KOPT-K1 (cell line): Measurements from ENCODE around the gene MINDY1.

Experiments used
- H3K27ac ChIP-seq: fragments of 200-600 bp; sonication (generic); 2 replicates; pipeline ENCODE4 v1.5.1; 2016; ENCODE audit warnings: antibody characterized with exemption, mild to moderate bottlenecking, low read depth, low read length; ENCODE audit not compliant: poor library complexity, severe bottlenecking
- H3K36me3 ChIP-seq: fragments of 200-600 bp; sonication (generic); 2 replicates; pipeline ENCODE4 v1.5.1; 2017; ENCODE audit warnings: antibody characterized with exemption, mild to moderate bottlenecking, low read length, moderate library complexity; ENCODE audit not compliant: insufficient read depth
- H3K9me3 ChIP-seq: fragments of 200-600 bp; sonication (generic); 2 replicates; pipeline ENCODE4 v1.5.1; 2017; ENCODE audit warnings: antibody characterized with exemption, low read length, mild to moderate bottlenecking; ENCODE audit not compliant: insufficient read depth, poor library complexity, severe bottlenecking

The MINDY1 gene

GRCh38 chr1:150981177-150981804 is 25.4 kb downstream of the MINDY1 start:
- H3K36me3 ChIP-seq: no peaks in the 10 kb centered on the region
- H3K9me3 ChIP-seq: no peaks in the 10 kb centered on the region
- no peak overlapping the region for H3K27ac ChIP-seq

DNA sequence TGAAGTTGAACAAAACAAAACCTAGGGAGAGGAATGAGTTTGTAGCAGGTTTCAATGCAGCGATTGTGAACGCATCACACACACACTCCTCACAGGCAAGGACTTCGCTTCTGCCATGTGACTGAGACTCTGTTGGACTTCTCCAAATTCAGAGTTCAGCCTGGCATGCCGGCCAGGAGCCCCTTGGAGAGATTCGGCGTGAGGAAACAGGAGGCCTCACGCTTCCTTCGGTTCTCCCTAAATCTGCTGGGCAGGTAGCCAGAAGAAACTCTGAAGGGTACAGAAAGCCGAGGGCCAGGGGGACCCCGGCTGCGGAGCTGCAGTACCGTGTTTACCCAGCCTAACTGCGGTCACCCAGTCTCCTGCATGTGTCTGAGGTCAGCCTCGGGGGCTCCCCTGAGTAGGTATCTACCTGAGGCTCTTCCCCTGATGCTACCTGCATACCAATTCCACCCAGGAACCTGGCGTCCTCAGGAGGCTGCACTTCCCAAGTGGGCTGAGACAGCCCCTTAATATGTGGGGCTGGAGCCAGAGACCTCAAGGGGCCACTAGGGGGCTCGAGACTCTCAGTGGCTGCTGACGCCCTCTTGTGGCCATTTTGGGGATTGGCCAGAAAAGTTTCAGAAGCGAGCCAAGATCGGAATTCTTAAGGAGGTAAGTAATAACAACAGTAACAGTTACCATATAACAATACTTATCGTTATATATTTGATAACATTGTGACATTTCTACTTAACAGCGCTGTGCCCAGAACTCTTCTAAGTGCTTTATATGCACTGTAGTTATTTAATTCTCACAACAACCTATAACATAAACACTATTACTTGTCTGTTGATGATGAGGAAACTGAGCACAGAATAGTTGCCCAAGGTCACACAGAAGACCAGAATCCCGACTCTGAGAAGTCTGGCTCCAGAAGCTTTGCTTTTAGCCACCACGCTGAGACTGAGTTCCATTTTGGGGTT is 27.3 kb downstream of the MINDY1 start:
- Histone ChIP-seq H3K27ac (no peak overlapping the region), H3K36me3 (no peaks in the 10 kb centered on the region), H3K9me3 (no peaks in the 10 kb centered on the region)

GRCh38 chr1:150976879-150977694 is 29.6 kb downstream of the MINDY1 start:
- H3K9me3 ChIP-seq: no peaks in the 10 kb centered on the region
- peaks cover 4% of the 10 kb centered on the region for H3K36me3 ChIP-seq
- H3K27ac ChIP-seq: peak overlapping the region; percentile 50

DNA sequence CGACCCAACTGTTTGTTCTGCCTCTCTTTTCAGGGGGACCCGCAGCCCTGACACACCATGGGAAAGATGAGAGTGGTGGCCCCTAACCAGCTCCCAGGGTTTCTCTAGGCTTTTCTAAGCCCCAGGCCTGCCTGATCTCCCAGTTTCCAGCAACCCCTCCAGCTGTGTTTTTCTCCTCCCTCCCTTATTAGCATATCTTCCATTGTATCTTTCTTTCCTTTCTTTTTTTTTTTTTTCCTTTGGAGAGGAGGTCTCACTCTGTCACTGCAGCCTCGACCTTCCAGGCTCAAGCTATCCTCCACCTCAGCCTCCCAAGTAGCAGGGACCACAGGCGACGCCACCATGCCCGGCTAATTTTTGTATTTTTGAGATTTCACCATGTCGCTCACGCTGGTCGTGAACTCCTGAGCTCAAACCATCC is 30.3 kb downstream of the MINDY1 start:
- no peak overlapping the region for H3K27ac ChIP-seq
- H3K9me3 ChIP-seq: no peaks in the 10 kb centered on the region
- peaks cover 10% of the 10 kb centered on the region for H3K36me3 ChIP-seq

DNA sequence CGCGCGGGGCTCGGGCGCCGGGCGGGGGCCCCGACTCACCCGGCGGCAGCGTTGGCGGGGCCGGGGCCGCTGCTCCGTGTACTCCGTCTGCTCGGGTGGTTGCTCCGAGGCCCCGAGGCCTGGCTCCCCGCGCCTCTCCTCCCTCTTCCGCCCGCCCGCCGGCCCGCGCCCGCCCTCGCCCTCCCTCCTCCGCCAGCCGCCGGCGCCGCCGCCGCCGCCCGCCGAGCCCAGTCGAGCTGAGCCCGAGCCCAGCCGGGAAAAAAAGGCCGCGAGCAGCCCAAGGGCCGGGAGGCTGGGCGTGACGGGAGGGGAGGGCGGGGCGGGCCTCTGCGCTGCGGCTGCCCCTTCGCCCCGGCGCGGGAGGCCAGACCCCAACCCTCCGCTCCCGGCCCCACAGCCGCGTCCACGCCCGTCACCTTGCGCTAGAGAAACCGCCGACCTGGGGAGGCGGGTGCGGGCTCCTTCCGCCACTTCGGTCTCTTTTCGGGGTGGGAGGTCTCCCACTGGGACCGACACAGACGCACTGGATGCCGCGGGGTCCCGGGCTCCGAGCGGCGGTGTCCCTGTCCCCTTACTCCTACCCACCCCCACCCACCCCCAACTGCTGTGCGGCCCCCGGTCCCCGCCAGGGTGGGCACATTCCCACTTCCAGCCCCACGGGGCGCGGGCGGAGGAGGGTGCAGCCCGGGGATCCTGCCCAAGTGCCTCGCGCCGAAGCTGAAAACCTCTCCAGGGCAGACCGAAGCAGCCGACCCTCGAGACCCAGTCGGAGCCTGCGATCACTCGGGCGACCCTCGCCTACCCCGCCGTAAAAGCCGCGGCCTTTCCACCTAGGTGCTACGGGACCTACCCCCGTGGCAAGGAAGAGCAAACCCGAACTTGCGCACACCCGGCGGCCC is 31.9 kb downstream of the MINDY1 start, which contains the start of gene CERS2:
TSS of gene CERS2 (minus strand) at position 256 of the 899 bp plus-strand sequence. CDS start 5,745 bp downstream, outside the sequence.
- peaks cover 19% of the 10 kb centered on the region for H3K36me3 ChIP-seq
- no peaks in the 10 kb centered on the region for H3K9me3 ChIP-seq
- peak within 1 kb of the TSS; percentile 94 for H3K27ac ChIP-seq

DNA sequence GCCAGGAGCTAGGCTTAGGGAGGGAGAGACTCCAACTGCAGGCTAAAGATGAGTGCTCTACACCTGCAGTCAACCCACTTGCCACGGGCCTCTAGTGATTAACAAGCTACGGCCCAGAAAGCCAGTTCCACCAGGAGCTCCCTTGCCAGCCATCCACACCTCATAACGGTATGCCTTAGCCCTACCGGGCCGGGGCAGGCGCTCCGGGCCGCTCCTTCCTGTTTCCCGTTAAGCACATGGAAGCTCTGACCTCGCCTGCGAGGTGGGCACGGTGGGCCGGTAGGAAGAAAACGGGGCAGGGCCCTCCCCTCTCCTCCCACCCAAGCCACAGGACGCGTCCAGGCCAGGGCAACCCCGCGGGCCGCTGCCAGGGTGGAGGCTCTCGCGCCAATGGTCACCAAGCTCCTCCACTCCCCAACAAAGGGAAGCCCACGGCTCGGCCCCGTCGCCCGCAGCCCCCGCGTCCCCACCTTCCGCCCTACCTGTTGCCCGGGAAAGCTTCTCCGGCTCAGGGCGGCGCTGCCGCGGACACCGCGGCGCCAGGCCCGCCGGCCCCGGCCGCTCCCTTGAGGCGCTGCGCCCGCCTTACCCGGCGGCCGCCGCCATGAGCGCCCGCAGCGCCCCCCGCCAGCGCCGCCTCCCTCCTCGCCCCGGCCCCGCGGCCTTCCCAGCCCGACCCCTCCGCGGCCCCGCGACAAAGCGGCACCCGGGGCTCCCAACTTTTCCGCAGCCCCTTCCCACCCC is 32.7 kb downstream of the MINDY1 start:
- H3K27ac ChIP-seq: peak overlapping the region; percentile 94
- peaks cover 27% of the 10 kb centered on the region for H3K36me3 ChIP-seq

DNA sequence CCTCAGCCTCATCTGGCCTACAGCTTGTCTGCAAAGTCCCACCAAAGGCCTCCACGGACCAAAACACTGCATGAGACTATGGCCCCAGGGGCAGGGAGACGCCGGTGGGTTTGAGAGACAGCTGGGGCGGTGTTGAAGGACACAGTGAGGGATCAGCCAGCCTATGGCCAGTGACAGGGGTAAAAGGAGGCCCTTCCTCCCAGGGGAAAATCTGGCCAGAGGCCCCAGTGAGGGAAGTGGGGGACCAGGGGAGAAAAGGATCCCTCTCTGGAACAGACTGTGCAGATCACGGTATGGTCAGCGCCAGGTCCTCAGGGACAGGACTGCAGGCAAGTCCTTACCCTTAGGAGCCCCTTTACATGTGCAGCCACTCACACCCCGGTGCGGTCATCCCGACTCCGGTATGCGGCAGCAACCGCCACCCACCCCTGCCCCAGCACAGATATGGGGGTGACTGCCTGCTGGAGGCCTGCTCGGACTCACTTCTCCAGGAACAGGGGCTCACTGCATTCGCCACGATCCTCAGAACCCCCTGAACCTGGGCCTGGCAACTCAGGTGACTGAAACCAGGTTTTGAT is 33.4 kb downstream of the MINDY1 start:
- Histone ChIP-seq H3K9me3 (no peaks in the 10 kb centered on the region), H3K36me3 (peaks cover 33% of the 10 kb centered on the region), H3K27ac (peak overlapping the region; percentile 94)

More for the DNA sequence above, 32.7 kb downstream of the MINDY1 start:
- no peaks in the 10 kb centered on the region for H3K9me3 ChIP-seq

- Histone ChIP-seq H3K27ac (peak overlapping the region; percentile 94), H3K9me3 (no peaks in the 10 kb centered on the region), H3K36me3 (peaks cover 42% of the 10 kb centered on the region)
Observed at GRCh38 chr1:150972417-150972940, 34.2 kb downstream of the MINDY1 start.

DNA sequence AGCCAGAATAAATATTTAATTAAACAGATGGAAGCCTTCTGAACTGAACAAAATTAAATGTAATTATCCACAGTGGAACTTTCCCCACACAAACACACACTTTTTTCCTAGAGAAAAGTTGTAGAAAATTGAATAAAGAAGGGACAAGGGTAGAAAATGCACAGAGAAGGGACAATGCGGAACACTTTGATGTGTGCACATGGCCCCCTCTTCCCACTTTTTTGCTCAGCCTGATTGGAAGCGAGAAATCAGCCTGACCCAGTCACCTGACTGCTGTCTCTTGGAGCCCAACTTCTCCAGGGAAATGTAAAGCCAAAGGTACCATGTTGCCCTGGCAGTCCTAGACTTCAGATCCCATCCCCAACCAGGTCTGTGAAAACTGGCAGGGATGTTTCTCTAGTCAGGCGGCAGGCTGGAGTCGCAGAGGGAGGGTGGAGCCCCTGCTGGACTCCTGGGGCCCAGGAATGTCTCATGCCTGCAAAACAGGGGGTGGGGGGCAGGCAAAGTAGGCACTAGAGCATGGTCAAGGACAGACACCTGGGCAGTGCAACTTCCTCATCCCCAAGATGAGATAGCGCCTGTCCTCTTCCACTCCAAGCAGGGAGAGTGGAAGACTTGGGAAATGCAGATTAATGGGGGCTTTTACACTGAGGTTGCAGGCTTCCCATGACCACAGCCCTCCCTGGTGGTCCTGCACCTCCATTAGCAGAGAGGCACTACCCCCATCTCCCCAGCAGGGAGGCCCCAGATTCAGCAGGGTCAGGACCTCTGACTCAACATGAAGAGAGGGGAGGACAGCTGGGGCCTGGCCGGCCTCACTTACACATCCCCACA is 34.9 kb downstream of the MINDY1 start:
- Histone ChIP-seq H3K27ac (peak overlapping the region; percentile 94), H3K36me3 (peaks cover 49% of the 10 kb centered on the region), H3K9me3 (no peaks in the 10 kb centered on the region)

DNA sequence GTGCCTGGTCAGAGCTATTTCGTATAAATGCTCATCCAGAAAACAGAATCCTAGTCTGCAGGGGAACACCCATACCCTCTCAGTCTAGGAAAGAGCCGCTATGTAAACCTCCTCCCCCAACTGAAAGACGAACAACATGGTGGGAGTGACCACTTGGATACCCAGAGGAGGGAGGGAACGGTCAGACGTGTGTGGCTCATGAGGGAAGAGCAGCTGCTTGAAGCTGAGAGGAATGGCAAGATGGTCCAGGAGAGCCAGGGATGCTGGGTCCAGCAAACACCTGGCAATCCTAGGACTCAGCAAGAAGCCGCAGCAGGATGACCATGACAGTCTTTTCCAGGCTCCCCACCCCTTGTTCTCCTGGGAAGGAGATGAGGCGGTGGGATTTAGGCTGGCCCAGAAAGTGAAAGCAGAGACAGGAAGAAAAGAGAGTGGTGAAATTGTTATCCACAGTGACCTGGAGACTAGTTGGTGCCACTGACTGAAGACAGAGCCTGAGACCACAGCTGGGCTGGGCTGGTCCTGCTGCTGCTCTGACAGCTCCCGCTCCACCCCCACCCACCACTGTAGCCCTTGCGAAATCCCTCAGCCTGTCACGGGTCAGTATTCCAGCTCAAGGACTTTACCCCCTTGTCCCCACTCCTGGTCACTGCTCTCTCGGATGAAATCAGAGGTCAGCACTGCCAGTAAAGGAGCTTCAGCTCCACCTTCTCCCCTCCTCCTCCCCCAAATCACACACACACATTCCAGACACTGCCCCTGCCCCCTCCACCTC is 35.7 kb downstream of the MINDY1 start:
- H3K9me3 ChIP-seq: no peaks in the 10 kb centered on the region
- H3K27ac ChIP-seq: no peak overlapping the region
- peaks cover 57% of the 10 kb centered on the region for H3K36me3 ChIP-seq

DNA sequence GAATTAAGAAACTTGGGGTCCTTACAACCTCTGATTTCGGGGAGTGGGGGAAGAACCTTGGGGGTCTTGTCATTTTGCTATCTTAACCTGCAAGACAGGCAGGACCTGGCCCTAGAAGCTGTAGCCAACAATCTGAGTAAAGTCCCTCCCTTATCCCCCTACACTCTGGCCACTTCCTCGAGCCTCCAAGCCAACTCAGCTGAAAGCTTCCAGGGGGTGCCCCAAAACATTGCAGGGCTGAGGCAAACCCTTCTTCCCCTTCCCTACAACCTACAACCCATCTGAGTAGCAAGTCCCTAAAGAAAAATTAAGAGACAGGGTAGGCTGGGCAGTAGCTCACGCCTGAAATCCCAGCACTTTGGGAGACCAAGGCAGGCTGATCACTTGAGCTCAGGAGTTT is 37.1 kb downstream of the MINDY1 start:
- no peak overlapping the region for H3K27ac ChIP-seq
- H3K36me3 ChIP-seq: peaks cover 71% of the 10 kb centered on the region
- H3K9me3 ChIP-seq: no peaks in the 10 kb centered on the region

DNA sequence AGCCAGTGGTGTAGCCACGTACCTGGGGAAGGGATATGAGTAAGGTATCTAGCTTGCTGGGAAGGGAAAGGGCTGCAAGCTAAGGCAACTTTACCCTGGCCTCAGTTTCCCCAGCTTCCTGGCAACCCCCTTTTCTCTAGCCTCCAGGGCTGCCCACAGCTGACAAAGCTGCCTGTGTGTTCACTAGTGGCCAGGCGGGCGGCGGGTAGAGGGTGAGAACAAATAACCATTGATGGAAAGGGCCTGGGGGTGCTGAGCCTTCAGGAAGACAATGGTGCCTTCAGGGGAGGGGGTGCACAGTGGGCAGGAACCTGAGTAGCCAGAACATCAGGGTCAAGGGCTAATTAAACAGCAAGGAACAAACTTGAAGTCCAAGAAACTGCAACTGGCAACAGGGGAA is 38.2 kb downstream of the MINDY1 start:
- Histone ChIP-seq H3K9me3 (no peaks in the 10 kb centered on the region), H3K27ac (no peak overlapping the region), H3K36me3 (peaks cover 82% of the 10 kb centered on the region)
